ENCODE results near the gene TANK.

DNA sequence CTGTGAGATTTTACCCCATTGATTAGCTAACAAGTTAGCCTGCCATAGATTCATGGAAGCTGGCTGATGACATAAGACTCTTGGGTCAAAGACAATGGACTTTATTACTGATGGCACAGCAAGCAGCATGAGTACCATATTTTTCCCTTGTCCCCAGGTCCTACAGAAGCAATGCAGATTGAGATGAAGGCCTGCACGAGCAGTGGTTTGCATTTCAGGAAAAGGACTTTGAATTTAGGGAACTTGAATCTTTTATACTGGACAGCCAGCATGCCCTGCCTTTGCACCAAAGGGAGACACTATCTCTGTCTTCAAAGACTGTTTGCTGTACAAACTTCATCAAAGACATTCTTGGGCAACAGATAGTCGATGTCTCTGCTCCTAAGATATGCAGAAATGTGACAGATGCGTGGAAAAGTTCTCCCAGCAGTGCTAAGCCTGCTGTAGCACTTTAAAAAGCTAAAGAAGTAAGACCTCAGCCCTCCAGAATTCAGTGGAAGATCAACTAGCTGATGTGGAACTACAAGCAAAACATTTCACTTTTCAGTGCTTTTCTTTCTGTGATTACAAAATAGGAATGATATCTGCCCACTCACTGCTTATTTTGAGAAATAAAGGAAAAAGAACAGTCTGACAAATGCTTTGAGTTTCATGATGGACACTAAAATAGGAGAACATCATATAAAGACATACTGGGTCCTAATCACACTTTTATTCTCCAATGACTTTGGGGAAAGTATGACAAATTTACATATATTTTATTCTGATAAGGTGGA is 44.4 kb upstream of the TANK start:
- TF ChIP-seq EZH2 (IDR thresholded peaks at IDR 0.05) (no peak), POLR2AphosphoS5 (IDR thresholded peaks at IDR 0.05; ENCODE audit: borderline replicate concordance, low read depth, low read length) (no peak)

All from SK-N-MC (cell line).